GM12891 (cell line): ENCODE measurements around the gene SERPIND1.
"Not testable (repeated sequence)": the region's sequence is repeated elsewhere in the genome, so short reads cannot be mapped to it uniquely, and the experiment has no call there.

Experiments
- DNase-seq: peaks from one replicate; pipeline ENCODE4 v3.0.0; 2011; ENCODE audit warnings: low spot score; ENCODE audit not compliant: insufficient read length
- FAIRE-seq: peaks from 2 replicates; lab custom pipeline; 2011; peaks lifted over from hg19 to GRCh38; lab: Jason Lieb, UNC
- PAX5 ChIP-seq: IDR thresholded peaks from 2 replicates; pipeline ENCODE4 v1.6.1; 2011; ENCODE audit warnings: low read length, moderate library complexity, mild to moderate bottlenecking; ENCODE audit not compliant: insufficient read depth, severe bottlenecking
- POLR2A ChIP-seq: IDR thresholded peaks from 2 replicates; pipeline ENCODE4 v1.6.1; 2011; ENCODE audit warnings: low read depth, low read length, control low read depth
- POLR2AphosphoS5 ChIP-seq: IDR thresholded peaks from 2 replicates; pipeline ENCODE4 v1.6.1; 2011; ENCODE audit warnings: low read depth, low read length, control low read depth
- POU2F2 ChIP-seq: IDR thresholded peaks from 2 replicates; pipeline ENCODE4 v1.6.1; 2011; ENCODE audit warnings: low read depth, mild to moderate bottlenecking, control low read depth, low read length, moderate library complexity
- SPI1 ChIP-seq: IDR thresholded peaks from 2 replicates; pipeline ENCODE4 v1.6.1; 2011; ENCODE audit warnings: low read depth, low read length, control low read depth
- TAF1 ChIP-seq: IDR thresholded peaks from 2 replicates; pipeline ENCODE4 v1.6.1; 2011; ENCODE audit warnings: low read depth, low read length, control low read depth

Gene SERPIND1

DNA sequence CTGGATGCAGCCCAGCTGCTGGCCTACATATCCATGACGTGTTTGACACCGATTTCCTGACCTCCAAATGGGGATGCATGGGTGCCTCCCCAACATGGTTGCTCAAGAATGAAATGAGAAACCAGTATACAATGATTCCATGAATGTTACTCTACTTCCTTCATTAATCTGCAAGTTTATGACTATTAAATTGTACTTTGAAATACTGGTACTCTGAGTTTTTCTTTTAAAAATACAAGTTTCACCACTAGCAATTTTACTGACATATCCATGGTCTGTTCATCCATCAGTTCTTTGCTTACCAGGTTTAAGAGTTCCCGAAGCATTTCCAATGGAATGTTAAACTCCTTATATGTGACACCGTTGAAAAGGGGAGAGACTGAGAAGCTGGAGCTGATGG, 39.1 kb downstream of the SERPIND1 start:
- DNase-seq (no peak), FAIRE-seq (no peak)
- no peak for TF ChIP-seq PAX5
- no peak for TF ChIP-seq SPI1

DNA sequence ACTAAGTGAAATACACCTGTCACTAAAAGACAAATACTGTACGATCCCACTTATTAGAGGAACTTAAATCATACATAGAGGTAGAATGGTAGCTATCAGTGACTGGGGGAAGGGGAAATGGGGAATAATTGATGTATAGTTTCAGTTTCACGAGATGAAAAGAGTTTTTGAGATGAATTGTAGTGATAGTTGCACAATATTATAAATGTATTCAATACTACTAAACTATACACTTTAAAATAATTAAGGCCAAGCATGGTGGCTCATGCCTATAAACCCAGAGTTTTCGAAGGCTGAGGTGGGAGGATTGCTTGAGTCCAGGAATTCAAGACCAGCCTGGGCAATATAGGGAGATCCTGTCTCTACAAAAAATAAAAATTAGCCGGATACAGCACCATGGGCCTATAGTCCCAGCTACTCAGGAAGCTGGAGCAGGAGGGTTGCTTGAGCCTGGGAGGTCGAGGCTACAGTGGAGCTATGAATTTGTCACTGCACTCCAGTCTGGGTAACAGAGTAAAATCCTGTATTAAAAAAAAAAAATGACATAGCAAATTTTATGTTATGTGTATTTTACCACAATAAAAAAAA, 40.4 kb downstream of the SERPIND1 start:
- no peak for DNase-seq
- no peak for FAIRE-seq

DNA sequence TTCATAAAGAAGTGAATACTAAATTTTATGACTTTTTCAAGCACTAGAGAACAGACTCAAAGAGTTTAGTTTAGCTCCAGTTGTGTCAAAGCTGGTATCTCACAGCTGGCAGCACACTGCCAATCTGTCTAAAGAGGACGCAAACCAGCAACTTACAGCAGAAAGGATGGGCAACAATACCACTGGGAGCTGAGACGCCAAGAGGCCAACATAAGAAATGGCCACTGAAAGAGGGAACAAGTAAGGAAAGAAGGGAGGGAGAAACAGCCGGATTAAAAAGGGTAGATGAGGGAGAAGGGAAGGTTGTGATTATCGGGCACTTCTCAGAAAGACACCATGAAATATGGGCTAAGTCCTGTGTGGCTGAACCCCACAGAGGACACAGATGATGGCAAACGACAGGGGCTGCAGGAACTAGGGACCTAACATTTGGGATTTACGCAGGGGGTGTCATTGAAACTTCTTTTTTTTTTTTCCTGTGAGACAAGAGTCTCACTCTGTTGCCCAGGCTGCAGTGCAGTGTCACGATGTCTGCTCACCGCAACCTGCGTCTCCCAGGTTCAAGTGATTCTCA, 41.7 kb downstream of the SERPIND1 start:
- TF ChIP-seq PAX5 = no peak
- TF ChIP-seq POU2F2 = no peak
- TF ChIP-seq POLR2AphosphoS5 = no peak
- no peak for TF ChIP-seq SPI1
- no peak for TF ChIP-seq POLR2A
- TF ChIP-seq TAF1 = no peak
- FAIRE-seq = no peak
- DNase-seq = no peak

More for the DNA sequence above, 40.4 kb downstream of the SERPIND1 start:
- TF ChIP-seq PAX5 (no peak), SPI1 (no peak), POLR2A (no peak), POLR2AphosphoS5 (no peak)

DNA sequence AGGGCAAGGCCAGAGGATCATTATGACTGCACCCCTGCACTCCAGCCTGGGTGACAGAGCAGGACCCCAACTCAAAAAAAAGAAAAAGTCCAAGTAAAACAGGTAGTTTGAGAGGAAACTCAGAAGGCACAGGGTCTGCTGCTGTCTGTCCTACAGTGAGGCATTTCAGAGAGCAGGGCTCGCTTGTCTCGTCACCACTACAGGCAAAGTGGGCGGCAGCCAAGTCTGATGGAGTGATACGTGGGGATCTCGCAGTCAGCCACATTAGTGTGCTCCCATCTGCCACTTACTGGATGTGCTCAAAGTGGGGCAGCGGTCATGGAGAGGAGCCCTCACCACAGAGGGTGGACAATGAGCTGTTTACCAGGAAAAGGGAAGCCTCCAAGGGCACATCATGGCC, 42.6 kb downstream of the SERPIND1 start:
- no peak for DNase-seq
- no peak for TF ChIP-seq POLR2A
- no peak for FAIRE-seq

DNA sequence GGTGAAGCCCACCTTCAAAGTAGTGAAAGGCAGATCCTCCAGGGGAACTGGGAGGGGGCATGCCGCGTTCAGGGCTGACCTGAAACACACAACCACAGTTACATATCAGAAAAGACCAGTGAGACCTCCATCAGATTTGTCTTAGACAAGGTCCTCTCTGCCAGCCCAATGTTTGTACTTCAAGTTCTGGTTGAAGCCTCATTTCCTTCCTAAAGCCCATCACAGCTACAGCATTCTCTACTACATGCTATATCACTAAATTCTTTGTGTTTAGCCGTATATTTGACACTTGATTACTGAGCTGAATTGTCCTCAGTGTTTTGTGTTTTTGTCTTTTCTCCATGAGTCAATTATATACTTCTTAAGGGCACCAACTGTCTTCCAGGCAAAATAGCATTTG, 44.6 kb downstream of the SERPIND1 start:
- FAIRE-seq = no peak
- TF ChIP-seq POU2F2 (no peak), PAX5 (no peak), TAF1 (no peak), POLR2A (no peak), SPI1 (no peak), POLR2AphosphoS5 (no peak)

DNA sequence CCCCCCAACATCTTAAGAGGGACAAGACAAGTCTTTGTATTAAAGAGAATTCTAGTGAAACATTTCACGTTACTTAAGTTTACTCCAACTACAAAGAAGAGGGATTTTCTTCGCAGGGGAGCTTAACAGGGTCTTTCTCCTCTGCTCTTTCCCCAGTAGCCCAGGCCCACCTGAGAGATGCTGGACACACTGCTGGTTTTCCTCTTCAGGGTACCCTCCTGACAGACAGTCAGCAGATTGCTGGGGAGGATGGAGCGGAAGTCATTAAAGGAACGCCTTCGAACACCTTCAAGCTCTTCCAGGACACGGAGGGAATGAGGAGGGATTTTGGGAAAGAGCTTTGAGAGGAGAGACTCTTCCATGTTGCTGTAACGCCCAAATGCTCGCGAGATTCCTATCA, 45.6 kb downstream of the SERPIND1 start:
- TF ChIP-seq POLR2A (no peak), PAX5 (no peak), POU2F2 (no peak), SPI1 (no peak), TAF1 (no peak), POLR2AphosphoS5 (no peak)
- DNase-seq (no peak), FAIRE-seq (no peak)

More for the DNA sequence above, 44.6 kb downstream of the SERPIND1 start:
- no peak for DNase-seq

DNA sequence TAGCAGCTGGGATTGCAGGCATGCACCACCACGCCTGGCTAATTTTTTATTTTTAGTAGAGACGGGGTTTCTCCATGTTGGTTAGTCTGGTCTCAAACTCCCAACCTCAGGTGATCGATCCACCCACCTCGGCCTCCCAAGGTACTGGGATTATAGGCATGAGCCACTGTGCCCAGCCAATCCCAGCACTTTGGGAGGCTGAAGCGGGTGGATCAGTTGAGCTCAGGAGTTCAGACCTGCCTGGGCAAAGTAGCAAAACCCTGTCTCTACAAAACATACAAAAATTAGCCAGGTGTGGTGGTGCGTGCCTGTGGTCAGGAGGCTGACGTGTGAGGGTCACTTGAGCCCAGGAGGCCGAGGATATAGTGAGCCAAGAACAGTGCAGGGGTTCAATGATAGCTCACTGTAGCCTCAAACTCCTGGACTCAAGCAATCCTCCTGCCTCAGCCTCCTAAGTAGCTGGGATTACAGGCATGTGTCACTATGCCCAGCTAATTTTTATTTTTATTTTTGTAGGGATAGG, 47.9 kb downstream of the SERPIND1 start:
- DNase-seq, FAIRE-seq: not testable (repeated sequence)

DNA sequence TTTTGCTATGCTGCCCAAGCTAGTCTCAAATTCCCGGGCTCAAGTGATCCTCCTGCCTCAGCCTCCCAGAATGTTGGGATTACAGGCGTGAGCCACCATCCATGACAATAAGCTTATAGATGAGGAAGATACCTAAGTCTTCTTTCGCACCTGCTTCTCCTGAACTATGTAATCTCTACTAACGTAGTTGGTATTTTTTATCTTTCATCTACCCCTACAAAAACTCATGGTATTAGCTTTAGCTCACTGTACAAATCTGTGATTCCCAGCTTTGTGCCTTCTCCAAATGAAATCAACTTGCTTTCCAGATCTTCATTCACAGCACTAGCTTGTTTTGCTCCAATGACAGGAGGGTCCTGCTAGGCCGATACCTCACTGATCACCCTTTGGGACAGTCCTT, 48.3 kb downstream of the SERPIND1 start:
- no peak for DNase-seq
- FAIRE-seq = no peak
- TF ChIP-seq TAF1 = no peak
- TF ChIP-seq SPI1 = no peak
- no peak for TF ChIP-seq PAX5
- TF ChIP-seq POLR2A = no peak
- TF ChIP-seq POU2F2 = no peak
- no peak for TF ChIP-seq POLR2AphosphoS5

DNA sequence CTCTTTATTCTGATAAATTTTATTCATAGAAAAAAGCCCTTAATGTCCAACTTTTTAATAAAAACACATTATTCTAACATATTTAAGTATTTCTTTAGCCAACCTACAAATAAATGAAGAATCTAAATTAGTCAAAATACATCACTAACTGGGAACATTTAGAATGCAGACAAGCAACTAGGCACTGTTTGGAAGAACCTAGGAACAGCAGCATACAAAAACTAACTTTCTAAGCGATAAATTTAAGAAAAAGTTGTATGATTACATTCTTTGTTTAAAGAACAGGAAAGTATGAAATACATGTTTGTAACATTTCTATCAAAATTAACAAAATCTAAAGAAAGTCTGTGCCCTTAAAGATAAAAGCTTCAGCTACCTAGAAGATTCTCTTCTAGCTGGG, 49.4 kb downstream of the SERPIND1 start:
- TF ChIP-seq SPI1 = no peak
- no peak for TF ChIP-seq POU2F2
- no peak for TF ChIP-seq PAX5
- TF ChIP-seq POLR2AphosphoS5 = no peak
- TF ChIP-seq POLR2A = no peak
- no peak for TF ChIP-seq TAF1
- no peak for FAIRE-seq
- no peak for DNase-seq

DNA sequence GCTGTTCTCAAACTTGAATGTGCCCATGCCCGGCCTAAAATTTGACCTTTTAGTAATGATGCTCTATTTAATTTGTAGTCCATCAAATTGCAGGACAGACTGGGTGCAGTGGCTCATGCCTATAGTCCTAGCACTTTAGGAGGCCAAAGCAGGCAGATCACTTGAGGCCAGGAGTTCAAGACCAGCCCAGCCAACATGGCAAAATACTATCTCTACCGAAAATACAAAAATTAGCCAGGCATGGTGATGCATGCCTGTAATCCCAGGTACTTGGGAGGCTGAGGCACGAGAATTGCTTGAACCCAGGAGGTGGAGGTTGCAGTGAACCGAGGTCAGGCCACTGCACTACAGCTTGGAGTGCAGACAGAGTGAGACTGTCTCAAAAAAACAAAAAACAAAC, 51.3 kb downstream of the SERPIND1 start:
- FAIRE-seq, DNase-seq: not testable (repeated sequence)

DNA sequence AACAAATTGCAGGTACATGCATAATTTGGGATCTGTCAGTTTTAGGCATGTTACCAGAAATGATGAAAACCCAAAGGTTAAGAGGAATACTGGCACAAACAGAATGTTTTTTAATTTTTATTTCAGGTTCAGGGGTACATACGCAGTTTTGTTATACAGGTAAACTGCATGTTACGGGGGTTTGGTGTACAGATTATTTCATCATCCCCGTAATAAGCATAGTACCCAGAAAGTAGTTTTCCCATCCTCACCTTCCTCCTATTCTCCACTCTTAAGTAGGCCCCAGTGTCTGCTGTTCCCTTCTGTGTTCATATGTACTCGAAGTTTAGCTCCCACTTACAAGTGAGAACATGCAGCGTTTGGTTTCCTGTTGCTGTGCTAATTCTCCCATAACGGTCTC, 51.7 kb downstream of the SERPIND1 start:
- FAIRE-seq (no peak), DNase-seq (no peak)

DNA sequence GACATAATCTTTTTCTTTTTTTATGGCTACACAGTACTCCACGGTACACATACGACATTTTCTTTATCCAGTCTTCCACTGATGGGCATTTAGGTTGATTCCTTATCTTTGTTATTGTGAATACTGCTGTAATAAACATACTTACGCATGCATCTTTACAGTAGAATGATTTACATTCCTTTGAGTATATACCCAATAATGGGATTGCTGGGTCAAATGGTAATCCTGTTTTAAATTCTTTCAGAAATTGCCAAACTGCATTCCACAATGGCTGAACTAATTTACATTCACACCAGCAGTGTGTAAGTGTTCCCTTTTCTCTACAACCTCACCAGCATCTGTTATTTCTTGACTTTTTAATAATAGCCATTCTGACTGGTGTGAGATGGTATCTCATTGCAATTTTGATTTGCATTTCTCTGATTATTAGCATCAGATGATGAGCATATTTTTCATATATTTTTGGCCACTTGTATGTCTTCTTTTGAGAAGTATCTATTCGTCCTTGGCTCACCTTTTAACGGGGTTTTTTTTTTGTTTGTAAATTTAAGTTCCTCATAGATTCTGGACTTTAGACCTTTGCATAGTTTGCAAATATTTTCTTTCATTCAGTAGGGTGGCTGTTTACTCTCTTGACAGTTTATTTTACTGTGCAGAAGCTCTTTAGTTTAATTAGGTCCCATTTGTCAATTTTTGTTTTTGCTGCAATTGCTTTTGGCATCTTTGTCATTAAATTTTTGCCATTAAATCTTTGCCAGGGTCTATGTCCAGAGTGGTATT, 52.6 kb downstream of the SERPIND1 start:
- not testable (repeated sequence) for FAIRE-seq, DNase-seq

More for the DNA sequence above, 51.7 kb downstream of the SERPIND1 start:
- TF ChIP-seq POU2F2 = no peak
- TF ChIP-seq POLR2AphosphoS5 = no peak
- TF ChIP-seq POLR2A = no peak
- TF ChIP-seq SPI1 = no peak
- TF ChIP-seq PAX5 = no peak
- TF ChIP-seq TAF1 = no peak
